ENCODE measurements around the gene BICRAL.

GRCh38 chr6:42916288-42916687, 134.4 kb downstream of the BICRAL start:
- TF ChIP-seq EZH2 (IDR thresholded peaks at IDR 0.05) (no peak), POLR2AphosphoS5 (IDR thresholded peaks at IDR 0.05; ENCODE audit: borderline replicate concordance, low read depth, low read length) (no peak)

Measured in SK-N-MC (cell line).